ENCODE measurements around the gene LAMB2.
A peak's percentile ranks its signal among the peaks of the same experiment; 100 is the strongest.

The LAMB2 gene

DNA sequence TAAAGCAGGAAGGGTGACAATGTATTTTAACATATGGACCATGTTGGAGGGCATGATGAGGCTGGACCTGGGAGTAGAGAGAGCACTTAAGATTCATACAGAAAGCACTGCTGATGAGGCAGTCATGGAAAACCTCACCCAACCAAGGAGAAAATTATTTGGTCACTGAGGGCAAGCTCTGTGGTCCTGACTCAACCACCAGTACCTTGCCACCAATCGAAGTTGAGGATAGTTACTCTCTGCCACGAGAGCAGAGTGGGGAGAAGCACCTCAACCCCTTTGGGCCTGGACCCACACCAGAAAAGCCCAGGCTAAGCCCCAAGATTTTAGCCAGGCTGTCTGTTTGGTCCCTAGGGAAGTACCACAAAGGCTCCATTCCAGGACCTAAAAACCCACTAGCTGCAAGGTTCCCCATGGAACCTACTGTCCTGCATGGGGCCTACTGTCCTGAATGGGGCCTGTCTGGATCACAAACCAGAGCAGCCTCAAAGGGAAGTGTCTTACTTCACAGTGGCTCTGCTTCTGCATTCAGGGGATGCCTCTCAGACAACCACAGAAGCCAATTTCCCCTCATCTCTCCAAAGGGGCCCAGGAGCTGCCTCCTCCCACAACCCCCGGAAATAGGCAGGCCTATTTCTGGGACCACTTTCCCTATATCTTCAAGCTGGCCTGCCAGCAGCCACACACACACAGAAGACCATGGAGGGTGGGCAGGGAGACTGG, 29.1 kb upstream of the LAMB2 start:
- DNase-seq (ENCODE audit: low read depth in 2 of 2): no peak

- DNase-seq (ENCODE audit: low read depth in 2 of 2): no peak
Observed at GRCh38 chr3:49161197-49161596, 28.3 kb upstream of the LAMB2 start.

GRCh38 chr3:49158792-49159191, 25.9 kb upstream of the LAMB2 start:
- DNase-seq (ENCODE audit: low read depth in 2 of 2): no peak

DNA sequence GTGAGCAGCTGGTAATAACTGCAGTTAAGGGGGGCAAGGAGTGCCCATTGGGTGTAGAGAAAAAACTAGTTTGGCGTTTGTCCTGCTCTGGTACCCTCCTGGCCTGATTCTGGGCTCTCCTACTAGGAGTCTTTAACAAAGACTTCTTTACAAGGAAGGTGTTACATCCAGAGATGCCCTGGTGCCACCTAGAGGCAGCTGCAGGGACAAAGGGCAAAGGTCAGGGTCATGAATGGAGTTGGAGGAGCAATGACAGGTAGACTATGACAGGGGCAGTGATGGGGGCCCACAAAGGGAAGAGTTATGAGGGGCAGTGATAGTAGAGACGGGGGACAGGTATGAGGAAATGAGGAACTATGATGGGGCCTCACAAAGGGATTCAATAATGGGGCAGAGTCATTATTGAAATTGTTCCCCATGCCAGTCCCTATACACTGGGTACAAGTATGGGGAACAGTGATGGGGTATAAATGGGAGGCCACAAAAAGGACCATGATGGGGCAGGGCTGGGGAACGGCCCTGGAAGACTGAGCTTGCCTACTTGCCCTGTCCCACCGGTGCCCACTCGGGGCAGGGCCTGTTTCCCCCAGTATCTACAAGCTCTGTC, 25.4 kb upstream of the LAMB2 start:
- peak; percentile 17 to 30 for DNase-seq (ENCODE audit: low read depth in 2 of 2)

- no peak for DNase-seq (ENCODE audit: low read depth in 2 of 2)
Observed at GRCh38 chr3:49157289-49157688, 24.4 kb upstream of the LAMB2 start.

DNA sequence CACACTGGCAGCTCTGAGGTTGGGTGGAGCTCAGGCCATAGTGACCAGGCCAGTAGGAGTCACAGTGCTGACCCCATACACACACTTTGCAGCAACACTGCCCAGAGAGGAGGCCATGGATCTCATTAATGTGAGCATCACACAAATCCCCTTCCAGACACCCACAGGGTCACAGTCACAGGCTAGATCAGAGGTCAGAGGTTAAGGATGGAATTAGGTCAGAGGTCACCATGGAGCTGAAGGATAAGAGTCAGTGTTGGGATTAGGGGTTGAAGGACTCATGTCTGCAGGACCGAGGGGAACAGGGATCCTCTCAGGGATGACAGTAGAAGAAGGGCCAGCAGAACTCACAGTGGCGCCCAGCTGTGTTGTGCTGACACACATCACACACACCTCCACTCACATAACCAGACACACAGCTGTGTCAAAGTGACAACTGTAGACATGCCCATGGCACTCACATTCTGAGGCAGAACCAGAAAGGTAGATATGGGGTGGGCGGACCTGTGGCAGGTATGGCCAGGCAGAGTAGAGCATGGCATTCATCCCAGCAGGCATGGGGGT, 20.6 kb upstream of the LAMB2 start:
- DNase-seq (ENCODE audit: low read depth in 2 of 2): no peak

- DNase-seq (ENCODE audit: low read depth in 2 of 2): no peak
Observed at GRCh38 chr3:49151610-49152009, 18.8 kb upstream of the LAMB2 start.

- DNase-seq (ENCODE audit: low read depth in 2 of 2): no peak
Observed at GRCh38 chr3:49148159-49148558, 15.3 kb upstream of the LAMB2 start.

DNA sequence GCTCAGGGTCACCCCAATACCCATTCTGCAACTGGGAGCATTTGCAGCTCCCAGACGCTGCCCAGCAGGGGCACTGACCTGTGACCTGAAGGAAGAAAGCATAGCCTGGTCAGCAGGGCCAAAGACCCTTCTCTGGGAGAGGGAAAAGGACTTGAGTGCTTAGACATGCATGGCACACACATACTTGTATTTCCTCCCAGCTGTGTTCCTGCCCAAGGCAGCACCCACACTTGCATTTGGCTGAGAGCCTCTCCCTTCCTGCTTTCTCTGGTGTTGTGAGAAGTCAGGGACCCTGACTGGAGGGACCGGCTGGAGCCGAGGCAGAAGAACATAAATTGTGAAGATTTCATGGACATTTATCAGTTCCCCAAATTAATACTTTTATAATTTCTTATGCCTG, 7.2 kb upstream of the LAMB2 start:
- no peak for DNase-seq (ENCODE audit: low read depth in 2 of 2)

GRCh38 chr3:49135499-49135898, 2.6 kb upstream of the LAMB2 start:
- no peak for DNase-seq (ENCODE audit: low read depth in 2 of 2)

GRCh38 chr3:49134471-49135265, 1.8 kb upstream of the LAMB2 start:
- DNase-seq (ENCODE audit: low read depth in 2 of 2): no peak

GRCh38 chr3:49133226-49133951, 539 bp upstream of the LAMB2 start:
- no peak for DNase-seq (ENCODE audit: low read depth in 2 of 2)

GRCh38 chr3:49132073-49132436, 795 bp downstream of the LAMB2 start:
- DNase-seq (ENCODE audit: low read depth in 2 of 2): no peak

- no peak for DNase-seq (ENCODE audit: low read depth in 2 of 2)
Observed at GRCh38 chr3:49131576-49131975, 1.3 kb downstream of the LAMB2 start.

DNA sequence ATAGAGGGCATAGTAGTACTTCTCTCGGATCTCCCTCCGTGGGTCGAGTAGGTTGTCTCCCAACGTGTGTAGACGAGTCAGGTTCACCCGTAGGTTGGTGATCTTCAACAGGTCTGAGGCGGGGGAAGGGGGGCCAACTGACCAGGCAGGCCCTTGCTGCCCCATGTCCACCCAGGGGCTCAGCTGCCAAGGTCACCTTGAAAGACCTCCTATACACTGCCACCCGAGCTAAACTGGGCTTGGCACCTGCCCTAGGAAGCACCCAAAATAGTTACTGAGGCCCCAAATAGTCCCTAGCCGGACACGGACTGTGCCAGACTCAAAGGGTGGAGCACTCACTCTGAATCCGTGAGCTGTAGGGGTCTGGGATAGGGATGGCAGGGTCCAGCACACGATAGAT, 1.8 kb downstream of the LAMB2 start:
- no peak for DNase-seq (ENCODE audit: low read depth in 2 of 2)

DNA sequence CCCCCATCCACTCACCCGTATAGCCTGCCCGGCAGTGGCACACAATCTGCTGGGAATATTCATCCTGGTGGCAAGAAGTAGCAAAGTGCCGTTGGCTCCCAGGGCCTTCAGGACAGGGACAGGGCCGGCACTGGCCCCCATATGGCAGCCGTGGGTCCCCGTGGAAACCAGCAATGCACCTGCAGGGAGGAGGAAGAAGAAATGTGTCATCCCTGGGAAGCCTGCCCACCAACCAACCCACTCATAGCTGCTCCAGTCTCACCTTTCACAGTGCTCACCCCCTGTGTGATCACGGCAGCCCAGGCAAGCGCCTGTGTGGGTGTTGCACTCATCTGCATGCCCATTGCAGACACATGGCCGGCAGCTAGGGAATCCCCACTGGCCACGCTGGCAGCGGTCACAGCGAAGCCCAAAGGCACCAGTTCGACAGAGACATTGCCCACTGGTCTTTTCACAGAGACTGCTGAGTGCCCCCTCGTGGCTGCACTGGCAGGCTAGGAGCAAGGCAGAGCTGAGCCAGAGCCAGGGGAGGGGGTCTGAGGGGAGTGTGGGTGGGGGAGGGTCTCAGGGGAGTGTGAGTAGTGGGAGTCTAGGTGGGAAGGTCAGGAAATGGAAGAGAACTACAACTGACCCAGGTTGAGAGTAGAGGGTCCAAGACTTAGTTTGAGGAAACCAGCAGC, 7.7 kb downstream of the LAMB2 start:
- DNase-seq (ENCODE audit: low read depth in 2 of 2): no peak

- DNase-seq (ENCODE audit: low read depth in 2 of 2): no peak
Observed at GRCh38 chr3:49124203-49124602, 8.6 kb downstream of the LAMB2 start.

GRCh38 chr3:49123687-49124086, 9.2 kb downstream of the LAMB2 start:
- DNase-seq (ENCODE audit: low read depth in 2 of 2): no peak

DNA sequence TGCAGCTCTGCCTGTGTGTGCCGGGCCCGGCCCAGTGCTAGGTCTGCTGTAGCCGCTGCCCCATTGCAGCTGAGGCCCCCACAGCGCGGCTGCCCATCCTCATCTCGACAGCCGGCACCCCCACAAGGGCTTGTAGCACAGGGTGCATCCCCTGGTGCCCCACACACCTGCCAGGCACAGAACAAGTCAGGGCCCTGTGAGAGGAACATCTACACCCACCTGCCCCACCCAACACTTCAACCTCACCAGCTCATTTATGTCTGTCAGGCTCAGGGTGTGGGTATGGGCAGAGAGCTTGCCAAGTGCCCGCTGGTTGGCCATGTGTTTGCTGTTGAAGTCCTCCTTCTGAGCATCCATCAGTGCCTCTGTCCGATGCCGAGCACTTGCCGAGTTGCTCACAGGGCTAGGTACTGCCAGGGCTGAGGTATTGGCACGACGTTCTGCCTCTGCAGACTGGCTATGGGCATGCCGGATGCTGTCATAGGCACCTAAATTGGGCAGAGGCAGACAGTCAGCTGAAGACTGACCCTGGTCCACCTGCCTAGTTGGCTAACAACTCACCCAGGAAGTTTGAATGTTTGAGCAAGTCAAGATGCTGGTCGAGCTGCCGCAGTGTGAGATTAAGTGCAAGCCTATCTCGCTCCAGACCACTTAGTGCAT, 9.8 kb downstream of the LAMB2 start:
- no peak for DNase-seq (ENCODE audit: low read depth in 2 of 2)

DNA sequence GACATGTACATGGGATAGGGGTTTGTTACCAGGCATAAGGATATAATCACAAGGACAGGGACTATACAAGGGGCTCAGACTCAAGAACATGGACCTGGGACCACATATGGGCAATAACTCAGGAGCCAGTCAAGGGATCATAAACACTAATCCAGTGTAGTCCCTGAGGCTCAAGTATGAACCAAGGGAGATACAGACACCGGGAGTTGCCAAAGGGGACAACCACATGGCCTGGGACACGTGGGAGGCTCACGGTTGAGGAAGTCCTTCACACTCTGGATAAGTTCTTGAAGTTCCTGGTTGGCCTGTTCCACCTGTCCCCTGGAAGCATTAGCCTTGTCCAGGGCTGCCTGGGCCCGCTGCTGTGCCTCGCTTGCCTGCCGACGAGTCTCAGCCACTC, 10.4 kb downstream of the LAMB2 start:
- no peak for DNase-seq (ENCODE audit: low read depth in 2 of 2)

- no peak for DNase-seq (ENCODE audit: low read depth in 2 of 2)
Observed at GRCh38 chr3:49122022-49122421, 10.8 kb downstream of the LAMB2 start.
